RWPE1 (cell line): ENCODE results near the gene H2AZ2.

Experiments
- CTCF ChIA-PET: fragments of 350-600 bp; sonication (Branson Sonifier 250); formaldehyde crosslinking; extraction: SDS; loops from one replicate; lab custom pipeline; 2021; lab: Yijun Ruan, JAX
- POLR2A ChIA-PET: fragments of 400-600 bp; formaldehyde crosslinking; extraction: SDS; loops from one replicate; lab custom pipeline; 2020; ENCODE audit warnings: antibody characterized with exemption; ENCODE audit not compliant: low non-redundant PET; lab: Yijun Ruan, JAX
- DNase-seq: peaks from one replicate; pipeline ENCODE4 v3.0.0; 2012; ENCODE audit warnings: low spot score
- H3K27ac ChIP-seq: fragments of 450-650 bp; 2 replicates; pipeline ENCODE4 v1.5.1; 2017
- CTCF ChIP-seq: fragments of 450-650 bp; conservative IDR thresholded peaks from 2 replicates; pipeline ENCODE4 v1.5.1; 2017; ENCODE audit warnings: low read depth, mild to moderate bottlenecking

The H2AZ2 gene

GRCh38 chr7:44853391-44853790, 5.5 kb upstream of the H2AZ2 start:
- ChIA-PET CTCF (interaction anchor here (0.5 to 1.4 kb wide), 2 partner anchors 25 to 51 kb away, joined by 3 read pairs; no protein-coding TSS in a partner anchor), POLR2A (no interaction called here)
- TF ChIP-seq CTCF = no peak

GRCh38 chr7:44852590-44852989, 4.7 kb upstream of the H2AZ2 start:
- H3K27ac ChIP-seq = no peak overlapping the region
- POLR2A ChIA-PET = no interaction called here
- TF ChIP-seq CTCF = no peak
- CTCF ChIA-PET = interaction anchor here (0.5 to 1.4 kb wide), 2 partner anchors 25 to 50 kb away, joined by 3 read pairs; no protein-coding TSS in a partner anchor
- DNase-seq = no peak

More at GRCh38 chr7:44853391-44853790, 5.5 kb upstream of the H2AZ2 start:
- H3K27ac ChIP-seq = no peak overlapping the region
- no peak for DNase-seq

GRCh38 chr7:44849885-44850544, 2.1 kb upstream of the H2AZ2 start:
- peak overlapping the region; percentile 53 for H3K27ac ChIP-seq
- DNase-seq = no peak
- ChIA-PET POLR2A (interaction anchor here (0.6 to 0.9 kb wide), 2 partner anchors 117 to 150 kb away, joined by 3 read pairs; partner anchors contain the start of gene CCM2), CTCF (interaction anchor here (0.5 kb wide), 1 partner anchor 49 kb away, joined by 3 read pairs; no protein-coding TSS in a partner anchor)
- TF ChIP-seq CTCF = no peak

GRCh38 chr7:44849259-44849884, 1.5 kb upstream of the H2AZ2 start:
- TF ChIP-seq CTCF = no peak
- POLR2A ChIA-PET = interaction anchor here (0.6 to 0.9 kb wide), 2 partner anchors 117 to 150 kb away, joined by 3 read pairs; partner anchors contain the start of gene CCM2
- CTCF ChIA-PET = interaction anchor here (1.0 to 1.1 kb wide), 2 partner anchors 8 to 286 kb away, joined by 3 read pairs; no protein-coding TSS in a partner anchor
- H3K27ac ChIP-seq = peak overlapping the region; percentile 97
- DNase-seq = no peak

- CTCF ChIA-PET = interaction anchor here (0.6 to 2.2 kb wide), 7 partner anchors 21 to 314 kb away, joined by 3 to 8 read pairs (median 3); no protein-coding TSS in a partner anchor
- DNase-seq = peak; percentile 93
- peak; percentile 96 for TF ChIP-seq CTCF
These were observed 373 bp downstream of the H2AZ2 start for GRCh38 chr7:44847509-44847919.

More at GRCh38 chr7:44847509-44847919, 373 bp downstream of the H2AZ2 start:
- H3K27ac ChIP-seq = peak overlapping the region; percentile 97
- POLR2A ChIA-PET = interaction anchor here (0.7 to 1.4 kb wide), 2 partner anchors 49 to 265 kb away, joined by 3 read pairs; partner anchors contain the start of gene TMED4
